CD4-positive, CD25-positive, alpha-beta regulatory T cell (primary cell): ENCODE measurements around the gene CHRM2. TPM values are rescaled to one million over a fixed set of nuclear protein-coding genes. Genes with fewer than 3 reads are reported as not detected.

Experiments used
- ATAC-seq, 2 donors: fragments of 150-1000 bp; cut with Tn5 transposase; one replicate each; pipeline ENCODE4 v1.10.0; 2021; ENCODE audit warnings: low read depth in 2 of 2, moderate number of reproducible peaks in 2 of 2, moderate library complexity in 1 of 2
- DNase-seq, 3 donors: peaks; one replicate each; pipeline versions ENCODE4 v3.0.0 to v3.0.0-alpha.2; 2012 to 2022; ENCODE audit warnings: mixed read lengths in 1 of 3
- H3K27ac ChIP-seq: one replicate; pipeline ENCODE4 v1.7.0; 2013; ENCODE audit warnings: mild to moderate bottlenecking, low read length; ENCODE audit not compliant: insufficient read depth, poor library complexity, severe bottlenecking
- H3K27me3 ChIP-seq: one replicate; pipeline ENCODE4 v1.7.0; 2013; ENCODE audit warnings: low read length; ENCODE audit not compliant: control insufficient read depth, insufficient read depth
- H3K36me3 ChIP-seq: one replicate; pipeline ENCODE4 v1.7.0; 2013; ENCODE audit warnings: mild to moderate bottlenecking, low read length, moderate library complexity; ENCODE audit not compliant: control insufficient read depth, insufficient read depth
- H3K4me1 ChIP-seq: 2 replicates; pipeline ENCODE4 v1.7.0; 2013; ENCODE audit warnings: mild to moderate bottlenecking, low read length; ENCODE audit not compliant: insufficient read depth, control insufficient read depth, poor library complexity, severe bottlenecking
- H3K4me3 ChIP-seq: one replicate; pipeline ENCODE4 v1.7.0; 2013; ENCODE audit warnings: low read depth, mild to moderate bottlenecking, low read length, moderate library complexity
- H3K9me3 ChIP-seq, 2 experiments: 1 replicate in 1 of 2; 2 replicates in 1 of 2; pipeline ENCODE4 v1.7.0; 2013; ENCODE audit warnings: low read length in 2 of 2, mild to moderate bottlenecking in 1 of 2, moderate library complexity in 1 of 2; ENCODE audit not compliant: control insufficient read depth in 2 of 2
- H3K27ac Mint-ChIP-seq, 3 donors: one replicate each; pipeline ENCODE4 v1.8.0; 2020 to 2022; ENCODE audit warnings: mild to moderate bottlenecking in 3 of 3, mixed read lengths in 3 of 3, moderate library complexity in 2 of 3
- H3K27me3 Mint-ChIP-seq: one replicate; pipeline ENCODE4 v1.8.0; 2022; ENCODE audit warnings: mild to moderate bottlenecking, mixed read lengths
- H3K36me3 Mint-ChIP-seq: one replicate; pipeline ENCODE4 v1.8.0; 2020; ENCODE audit warnings: mixed read lengths
- H3K4me1 Mint-ChIP-seq, 4 donors: one replicate each; pipeline ENCODE4 v1.8.0; 2020 to 2022; ENCODE audit warnings: mixed read lengths in 4 of 4, mild to moderate bottlenecking in 1 of 4
- H3K4me3 Mint-ChIP-seq, 4 donors: one replicate each; pipeline ENCODE4 v1.8.0; 2020 to 2022; ENCODE audit warnings: mild to moderate bottlenecking in 4 of 4, mixed read lengths in 4 of 4, moderate library complexity in 3 of 4
- H3K9me3 Mint-ChIP-seq, 7 donors: one replicate each; pipeline ENCODE4 v1.8.0; 2020 to 2022; ENCODE audit warnings: mixed read lengths in 7 of 7, mild to moderate bottlenecking in 3 of 7, moderate library complexity in 2 of 7
- polyA plus RNA-seq, 4 donors: library from polyadenylated mRNA; unstranded; fragments of 300-500 nt; fragmentation: Illumina TruSeq; gene quantifications; one replicate each; pipeline ENCODE4 v1.2.3, GENCODE V29; 2021
- total RNA-seq: library from RNA; stranded (reverse); gene quantifications from one replicate; pipeline ENCODE4 v1.2.3, GENCODE V29; 2022

The CHRM2 gene
- total and polyA plus RNA-seq, 5 donors from 2014 or later = not detected

DNA sequence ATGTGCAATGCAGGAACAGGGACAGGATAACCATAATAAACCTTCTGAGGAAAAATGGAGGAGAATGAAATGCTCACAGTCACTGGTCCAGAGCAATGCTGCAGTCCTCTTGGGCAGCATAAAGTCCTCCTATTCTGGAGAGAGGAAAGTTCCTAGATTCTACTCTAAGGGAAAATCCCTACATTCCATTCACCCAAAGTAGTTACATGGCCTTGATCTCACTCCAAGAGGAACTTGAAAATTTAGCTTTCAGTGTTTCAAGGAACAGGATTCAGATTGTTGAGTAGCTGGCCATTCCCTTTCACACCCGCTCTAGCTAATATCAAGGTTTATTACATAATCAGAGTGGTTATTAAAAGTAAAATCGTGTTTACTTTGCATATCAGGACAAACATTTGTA is 168.3 kb downstream of the CHRM2 start:
- DNase-seq (no peak), ATAC-seq (no peak)
- Mint-ChIP-seq H3K36me3 (no peaks in the 10 kb centered on the region), H3K9me3 (peaks cover 0 to 9% (median 4%) of the 10 kb centered on the region in 7 donors), H3K4me3 (no peak overlapping the region), H3K27ac (no peak overlapping the region), H3K27me3 (no peaks in the 10 kb centered on the region), H3K4me1 (no peaks in the 10 kb centered on the region)
- no peak overlapping the region for H3K4me3 ChIP-seq
- H3K27ac ChIP-seq = no peak overlapping the region
- H3K27me3 ChIP-seq = no peaks in the 10 kb centered on the region
- no peaks in the 10 kb centered on the region for H3K36me3 ChIP-seq
- no peaks in the 10 kb centered on the region for H3K4me1 ChIP-seq
- H3K9me3 ChIP-seq = no peaks in the 10 kb centered on the region

DNA sequence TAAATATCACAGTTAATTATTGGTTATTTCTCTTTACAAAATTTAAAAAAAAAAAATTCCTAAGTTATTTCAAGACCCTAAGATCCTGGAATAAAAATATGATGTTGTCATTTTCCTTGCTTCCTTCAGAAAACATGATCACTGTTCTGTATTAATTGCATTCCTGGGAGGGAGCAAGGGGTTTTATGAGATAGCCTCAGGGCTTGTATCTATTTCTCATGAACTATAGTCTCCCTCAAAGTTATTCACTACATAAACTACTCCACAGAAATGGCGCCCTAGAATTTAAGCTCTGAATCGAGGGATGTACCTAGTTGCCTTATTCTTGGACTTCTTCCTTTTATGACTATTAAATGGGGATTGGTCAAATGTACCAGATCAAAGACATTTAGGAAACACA is 170.3 kb downstream of the CHRM2 start:
- H3K4me1 Mint-ChIP-seq = no peaks in the 10 kb centered on the region
- H3K27me3 ChIP-seq = no peaks in the 10 kb centered on the region
- H3K36me3 ChIP-seq = no peaks in the 10 kb centered on the region
- no peak overlapping the region for H3K4me3 ChIP-seq
- no peak overlapping the region for H3K27ac ChIP-seq
- no peak overlapping the region for H3K27ac Mint-ChIP-seq
- peaks cover 0 to 14% (median 3%) of the 10 kb centered on the region in 7 donors for H3K9me3 Mint-ChIP-seq
- no peaks in the 10 kb centered on the region for H3K36me3 Mint-ChIP-seq
- DNase-seq = no peak
- no peaks in the 10 kb centered on the region for H3K4me1 ChIP-seq
- H3K27me3 Mint-ChIP-seq = no peaks in the 10 kb centered on the region
- H3K4me3 Mint-ChIP-seq = no peak overlapping the region
- no peaks in the 10 kb centered on the region for H3K9me3 ChIP-seq
- ATAC-seq = no peak

DNA sequence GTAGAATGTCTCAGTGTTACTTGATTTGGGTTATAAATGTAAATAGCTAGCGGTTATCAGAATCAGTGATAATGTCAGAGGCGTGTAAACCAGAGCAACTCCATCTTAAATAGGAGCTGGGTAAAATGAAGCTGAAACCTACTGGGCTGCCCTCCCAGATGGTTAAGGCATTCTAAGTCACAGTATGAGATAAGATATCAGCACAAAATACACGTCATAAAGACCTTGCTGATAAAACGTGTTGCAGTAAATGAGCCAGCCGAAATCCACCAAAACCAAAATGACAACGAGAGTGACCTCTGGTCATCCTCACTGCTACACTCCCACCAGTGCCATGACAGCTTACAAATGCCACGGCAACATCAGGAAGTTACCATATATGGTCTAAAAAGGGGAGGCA is 172.3 kb downstream of the CHRM2 start:
- no peaks in the 10 kb centered on the region for H3K9me3 ChIP-seq
- Mint-ChIP-seq H3K4me3 (no peak overlapping the region), H3K27ac (no peak overlapping the region), H3K36me3 (no peaks in the 10 kb centered on the region), H3K27me3 (no peaks in the 10 kb centered on the region), H3K9me3 (peaks cover 0 to 14% (median 6%) of the 10 kb centered on the region in 7 donors), H3K4me1 (no peaks in the 10 kb centered on the region)
- no peaks in the 10 kb centered on the region for H3K27me3 ChIP-seq
- ATAC-seq (no peak), DNase-seq (no peak)
- H3K4me3 ChIP-seq = no peak overlapping the region
- H3K27ac ChIP-seq = no peak overlapping the region
- no peaks in the 10 kb centered on the region for H3K36me3 ChIP-seq
- no peaks in the 10 kb centered on the region for H3K4me1 ChIP-seq

DNA sequence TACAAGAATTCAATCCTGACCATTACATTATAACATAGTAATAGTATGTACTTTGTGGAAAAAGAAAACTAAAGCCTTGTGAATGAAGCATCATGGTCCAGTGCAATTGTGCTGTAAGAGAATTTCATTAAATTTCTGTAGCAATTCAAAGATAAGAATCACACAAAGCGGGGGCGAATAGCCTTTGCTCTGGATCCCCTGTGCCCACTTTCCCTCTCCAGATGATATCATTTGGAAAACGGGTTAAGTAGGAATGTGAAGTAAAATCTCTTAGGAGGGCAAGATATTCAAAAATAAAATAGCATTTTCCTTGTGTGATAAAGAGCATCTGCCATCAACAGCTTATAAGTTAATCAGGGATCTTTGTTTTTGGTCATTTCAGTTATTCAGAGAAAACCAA is 177.1 kb downstream of the CHRM2 start:
- H3K36me3 ChIP-seq = no peaks in the 10 kb centered on the region
- no peak for DNase-seq

DNA sequence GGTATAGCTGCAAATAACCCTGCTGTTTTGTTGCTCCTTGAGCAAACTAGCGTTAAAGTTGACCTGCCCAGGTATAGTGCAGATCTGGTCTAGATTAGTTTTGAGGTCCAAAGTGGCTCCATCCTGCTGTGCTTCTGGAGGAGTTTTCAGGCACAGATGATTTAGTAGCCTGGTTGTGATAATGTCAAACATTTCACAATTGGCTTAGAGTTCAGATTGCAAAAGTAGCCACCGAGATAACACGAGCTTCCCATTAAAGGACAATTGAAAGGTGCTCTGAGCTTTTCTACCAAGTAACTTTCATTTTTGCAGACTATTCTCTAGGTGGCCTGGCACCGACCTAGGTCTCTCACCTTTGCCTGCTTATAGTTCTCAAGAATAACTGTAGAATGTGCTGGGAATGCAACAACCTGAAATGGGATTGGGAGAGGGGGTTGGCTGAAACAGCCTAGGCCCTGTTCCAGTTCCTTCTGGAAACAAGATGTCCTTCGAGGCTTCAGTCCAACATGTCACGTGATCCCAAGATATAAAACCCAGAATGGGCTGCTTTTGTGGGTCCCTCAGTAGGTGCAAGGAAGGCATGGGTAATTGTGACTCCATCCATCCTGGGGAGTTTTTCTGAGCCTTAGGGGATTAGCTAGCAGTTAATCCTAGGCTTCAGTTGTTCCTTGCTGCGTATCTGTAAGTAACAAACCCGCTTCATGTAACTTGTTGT is 201.0 kb downstream of the CHRM2 start:
- DNase-seq (no peak), ATAC-seq (no peak)
- Histone ChIP-seq H3K9me3 (no peaks in the 10 kb centered on the region), H3K27me3 (no peaks in the 10 kb centered on the region), H3K4me3 (no peak overlapping the region), H3K27ac (no peak overlapping the region), H3K4me1 (no peaks in the 10 kb centered on the region), H3K36me3 (no peaks in the 10 kb centered on the region)
- H3K9me3 Mint-ChIP-seq = peaks cover 0 to 15% (median 5%) of the 10 kb centered on the region in 7 donors
- no peak overlapping the region for H3K4me3 Mint-ChIP-seq
- H3K36me3 Mint-ChIP-seq = no peaks in the 10 kb centered on the region
- H3K27me3 Mint-ChIP-seq = no peaks in the 10 kb centered on the region
- no peaks in the 10 kb centered on the region for H3K4me1 Mint-ChIP-seq
- no peak overlapping the region for H3K27ac Mint-ChIP-seq

More for the DNA sequence above, 177.1 kb downstream of the CHRM2 start:
- Histone ChIP-seq H3K4me3 (no peak overlapping the region), H3K27ac (no peak overlapping the region), H3K9me3 (no peaks in the 10 kb centered on the region), H3K27me3 (no peaks in the 10 kb centered on the region), H3K4me1 (no peaks in the 10 kb centered on the region)
- Mint-ChIP-seq H3K36me3 (no peaks in the 10 kb centered on the region), H3K4me3 (no peak overlapping the region), H3K9me3 (peaks cover 2 to 24% (median 5%) of the 10 kb centered on the region in 7 donors), H3K4me1 (no peaks in the 10 kb centered on the region), H3K27ac (no peak overlapping the region), H3K27me3 (no peaks in the 10 kb centered on the region)
- ATAC-seq = no peak
